ENCODE data around the gene KCNMA1.
A peak's percentile ranks its signal among the peaks of the same experiment; 100 is the strongest.
"Not testable (repeated sequence)": the region's sequence is repeated elsewhere in the genome, so short reads cannot be mapped to it uniquely, and the experiment has no call there.

KCNMA1 gene

GRCh38 chr10:77357611-77358310 lies 279.8 kb downstream of the KCNMA1 start:
- no peak for DNase-seq

- no peak for DNase-seq
Observed at GRCh38 chr10:77357185-77357584, 280.4 kb downstream of the KCNMA1 start.

GRCh38 chr10:77355844-77356243 lies 281.8 kb downstream of the KCNMA1 start:
- DNase-seq, result peak; percentile 25

GRCh38 chr10:77351386-77351785 lies 286.2 kb downstream of the KCNMA1 start:
- DNase-seq, result no peak

GRCh38 chr10:77350711-77351119 lies 286.9 kb downstream of the KCNMA1 start:
- DNase-seq, result peak; percentile 90

- peak; percentile 22 for DNase-seq
Observed at GRCh38 chr10:77350134-77350533, 287.5 kb downstream of the KCNMA1 start.

GRCh38 chr10:77349226-77349625 lies 288.4 kb downstream of the KCNMA1 start:
- DNase-seq, result no peak

- DNase-seq, result no peak
Observed at GRCh38 chr10:77348751-77349150, 288.9 kb downstream of the KCNMA1 start.

GRCh38 chr10:77348082-77348481 lies 289.5 kb downstream of the KCNMA1 start:
- DNase-seq, result no peak

- no peak for DNase-seq
Observed at GRCh38 chr10:77347052-77347451, 290.6 kb downstream of the KCNMA1 start.

GRCh38 chr10:77341055-77341454 lies 296.6 kb downstream of the KCNMA1 start:
- no peak for DNase-seq

- not testable (repeated sequence) for DNase-seq
Observed at GRCh38 chr10:77339872-77340271, 297.7 kb downstream of the KCNMA1 start.

GRCh38 chr10:77339166-77339565 lies 298.4 kb downstream of the KCNMA1 start:
- no peak for DNase-seq

GRCh38 chr10:77338143-77338542 lies 299.5 kb downstream of the KCNMA1 start:
- DNase-seq, result no peak

GRCh38 chr10:77334501-77334900 lies 303.1 kb downstream of the KCNMA1 start:
- DNase-seq, result no peak

GRCh38 chr10:77333610-77334340 lies 303.8 kb downstream of the KCNMA1 start:
- DNase-seq, result no peak

GRCh38 chr10:77332256-77332655 lies 305.4 kb downstream of the KCNMA1 start:
- no peak for DNase-seq

- peak; percentile 20 for DNase-seq
Observed at GRCh38 chr10:77328272-77328816, 309.3 kb downstream of the KCNMA1 start.

GRCh38 chr10:77325233-77325537 lies 312.4 kb downstream of the KCNMA1 start:
- no peak for DNase-seq

GRCh38 chr10:77321838-77322237 lies 315.8 kb downstream of the KCNMA1 start:
- no peak for DNase-seq

GRCh38 chr10:77320971-77321471 lies 316.6 kb downstream of the KCNMA1 start:
- no peak for DNase-seq

- DNase-seq, result no peak
Observed at GRCh38 chr10:77319557-77319956, 318.1 kb downstream of the KCNMA1 start.

GRCh38 chr10:77318739-77319138 lies 318.9 kb downstream of the KCNMA1 start:
- no peak for DNase-seq

- no peak for DNase-seq
Observed at GRCh38 chr10:77317221-77317620, 320.4 kb downstream of the KCNMA1 start.
